ENCODE results near the gene ANKRD6. TPM values are rescaled to one million over a fixed set of nuclear protein-coding genes. Genes with fewer than 3 reads are reported as not detected.

ANKRD6 gene
- total RNA-seq, 1 experiment from 2014 or later = 5.6 TPM

DNA sequence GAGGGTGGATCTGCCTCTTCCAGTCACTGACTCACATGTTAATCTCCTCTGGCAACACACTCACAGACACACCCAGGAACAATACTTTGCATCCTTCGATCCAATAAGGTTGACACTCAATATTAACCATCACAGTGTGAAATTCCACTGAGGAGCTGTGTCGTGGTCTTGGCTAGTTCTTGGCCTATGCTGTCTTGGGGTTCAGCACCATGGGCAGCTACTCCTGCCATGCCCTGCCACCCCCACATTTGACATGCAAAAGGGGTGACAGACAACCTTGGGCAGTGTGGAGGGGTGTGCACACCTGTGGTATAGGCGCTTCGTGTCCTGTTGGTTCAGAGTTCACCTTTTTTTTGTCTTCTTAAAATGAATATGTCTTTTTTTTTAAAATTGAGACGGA is 25.8 kb downstream of the ANKRD6 start:
- Mint-ChIP-seq H3K27ac (no peak overlapping the region), H3K36me3 (ENCODE audit: insufficient read depth in 1 of 3, low read depth in 3 of 3) (no peaks in the 10 kb centered on the region), H3K27me3 (ENCODE audit: low read depth) (no peaks in the 10 kb centered on the region; the same call in 1 of the 2 replicates), H3K4me3 (no peak overlapping the region), H3K4me1 (peaks cover 2 to 6% of the 10 kb centered on the region in 2 experiments; a peak in 2 of 4 replicates), H3K9me3 (no peaks in the 10 kb centered on the region; a peak in 1 of 5 replicates)
- no peak overlapping the region for H3K23ac ChIP-seq (ENCODE audit: insufficient read length, low read depth, low read length)
- no peaks in the 10 kb centered on the region for H3K4me1 ChIP-seq (ENCODE audit: insufficient read depth, low read length)
- H3K27ac ChIP-seq (ENCODE audit: insufficient read length, low read depth, low read length) = no peak overlapping the region
- H3K23me2 ChIP-seq (ENCODE audit: insufficient read length, low read depth, low read length, poor library complexity, severe bottlenecking) = no peaks in the 10 kb centered on the region
- no peak overlapping the region for H2BK20ac ChIP-seq (ENCODE audit: low read depth, low read length, poor library complexity, severe bottlenecking)
- H2AFZ ChIP-seq (ENCODE audit: low read length) = no peak overlapping the region
- no peaks in the 10 kb centered on the region for H3K27me3 ChIP-seq (ENCODE audit: insufficient read depth, low read length)
- H2BK15ac ChIP-seq (ENCODE audit: low read depth, low read length) = no peak overlapping the region
- no peak overlapping the region for H2AK5ac ChIP-seq (ENCODE audit: insufficient read length, low read length)
- H4K91ac ChIP-seq (ENCODE audit: insufficient read length, low read depth, low read length) = no peak overlapping the region
- H4K8ac ChIP-seq (replicated peaks; ENCODE audit: insufficient read length, low read depth, low read length) = no peak overlapping the region
- no peak overlapping the region for H3K18ac ChIP-seq (ENCODE audit: insufficient read length, low read depth, low read length)
- H3K4me2 ChIP-seq (ENCODE audit: insufficient read depth, insufficient read length, low read length) = no peak overlapping the region
- no CpG with 5 or more reads among the region's 5 CpGs for WGBS (ENCODE audit: extremely low coverage, insufficient read length, low lambda C conversion rate)
- DNase-seq = no peak
- no peak overlapping the region for H3T11ph ChIP-seq (ENCODE audit: low read length)
- TF ChIP-seq, protein P1, sequence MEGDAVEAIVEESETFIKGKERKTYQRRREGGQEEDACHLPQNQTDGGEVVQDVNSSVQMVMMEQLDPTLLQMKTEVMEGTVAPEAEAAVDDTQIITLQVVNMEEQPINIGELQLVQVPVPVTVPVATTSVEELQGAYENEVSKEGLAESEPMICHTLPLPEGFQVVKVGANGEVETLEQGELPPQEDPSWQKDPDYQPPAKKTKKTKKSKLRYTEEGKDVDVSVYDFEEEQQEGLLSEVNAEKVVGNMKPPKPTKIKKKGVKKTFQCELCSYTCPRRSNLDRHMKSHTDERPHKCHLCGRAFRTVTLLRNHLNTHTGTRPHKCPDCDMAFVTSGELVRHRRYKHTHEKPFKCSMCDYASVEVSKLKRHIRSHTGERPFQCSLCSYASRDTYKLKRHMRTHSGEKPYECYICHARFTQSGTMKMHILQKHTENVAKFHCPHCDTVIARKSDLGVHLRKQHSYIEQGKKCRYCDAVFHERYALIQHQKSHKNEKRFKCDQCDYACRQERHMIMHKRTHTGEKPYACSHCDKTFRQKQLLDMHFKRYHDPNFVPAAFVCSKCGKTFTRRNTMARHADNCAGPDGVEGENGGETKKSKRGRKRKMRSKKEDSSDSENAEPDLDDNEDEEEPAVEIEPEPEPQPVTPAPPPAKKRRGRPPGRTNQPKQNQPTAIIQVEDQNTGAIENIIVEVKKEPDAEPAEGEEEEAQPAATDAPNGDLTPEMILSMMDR (conservative IDR thresholded peaks at IDR 0.05) = no peak
- no peak overlapping the region for H2BK120ac ChIP-seq (ENCODE audit: low read depth, low read length, poor library complexity, severe bottlenecking)
- H3K9me3 ChIP-seq (ENCODE audit: control insufficient read depth, low read depth, low read length) = no peaks in the 10 kb centered on the region
- no peak overlapping the region for H2BK12ac ChIP-seq (ENCODE audit: insufficient read length, low read depth, low read length)
- no peak overlapping the region for H3K9ac ChIP-seq (ENCODE audit: extremely low read depth, insufficient read length, low read length)
- H3K56ac ChIP-seq (ENCODE audit: insufficient read length, low read depth, low read length) = no peak overlapping the region
- H2BK5ac ChIP-seq (ENCODE audit: insufficient read length, low read length) = no peak overlapping the region
- H3K4ac ChIP-seq (ENCODE audit: low read depth, low read length) = no peak overlapping the region
- no peak overlapping the region for H4K5ac ChIP-seq (ENCODE audit: insufficient read length, low read depth, low read length)
- peaks cover 3% of the 10 kb centered on the region for H4K20me1 ChIP-seq (ENCODE audit: control insufficient read depth, insufficient read depth, insufficient read length)
- H3K14ac ChIP-seq (ENCODE audit: insufficient read depth, low read length) = no peak overlapping the region
- H3K79me2 ChIP-seq (ENCODE audit: insufficient read depth, low read length) = no peaks in the 10 kb centered on the region
- H3K79me1 ChIP-seq (ENCODE audit: insufficient read depth, low read depth, low read length, poor library complexity, severe bottlenecking) = no peaks in the 10 kb centered on the region
